Activated T-cell treated with anti-CD3 and anti-CD28 coated beads, Interleukin-2, amount 50 U/mL, for 1 hour (primary cell): ENCODE measurements around the gene CDH23.

Experiments used
- DNase-seq: peaks from one replicate; pipeline ENCODE4 v3.0.0-alpha.2; 2020

CDH23 gene

DNA sequence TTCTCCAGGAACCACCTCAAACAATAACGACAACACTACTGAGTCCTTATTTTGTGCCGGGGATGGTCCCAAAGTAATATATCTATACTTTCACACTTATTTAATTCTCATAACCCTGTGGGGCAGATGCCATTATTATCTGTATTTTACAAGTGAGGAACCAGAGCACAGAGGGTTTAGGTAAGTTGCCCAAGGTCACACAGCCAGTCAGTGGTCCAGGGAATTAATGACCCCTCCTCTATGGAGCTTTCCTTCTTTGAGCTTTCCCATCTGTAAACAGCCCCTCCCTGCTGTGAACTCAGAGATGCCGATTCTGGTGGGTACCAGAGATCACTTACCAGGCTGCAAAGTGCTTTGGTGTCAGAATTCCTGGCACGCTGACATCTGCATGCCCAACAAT lies 217.2 kb downstream of the CDH23 start:
- no peak for DNase-seq

DNA sequence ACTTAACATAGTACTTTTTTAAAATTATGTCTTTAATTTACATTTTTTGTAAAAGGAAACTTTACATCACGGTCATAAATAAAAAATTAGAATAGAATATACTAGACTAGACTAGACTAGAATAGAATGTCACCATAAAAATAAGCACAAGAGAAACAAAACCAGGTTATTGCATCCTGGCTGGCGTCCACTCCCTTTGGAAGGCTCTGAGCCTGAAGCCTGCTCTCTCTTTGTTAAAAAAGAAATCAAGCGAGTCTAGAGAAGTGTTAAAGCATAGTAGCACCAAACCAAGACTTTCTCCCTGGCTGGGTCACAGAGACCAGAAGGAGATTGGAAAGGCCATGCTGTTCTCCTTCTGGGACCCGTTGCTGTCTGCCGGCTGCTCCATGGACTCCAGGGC lies 218.2 kb downstream of the CDH23 start:
- no peak for DNase-seq

DNA sequence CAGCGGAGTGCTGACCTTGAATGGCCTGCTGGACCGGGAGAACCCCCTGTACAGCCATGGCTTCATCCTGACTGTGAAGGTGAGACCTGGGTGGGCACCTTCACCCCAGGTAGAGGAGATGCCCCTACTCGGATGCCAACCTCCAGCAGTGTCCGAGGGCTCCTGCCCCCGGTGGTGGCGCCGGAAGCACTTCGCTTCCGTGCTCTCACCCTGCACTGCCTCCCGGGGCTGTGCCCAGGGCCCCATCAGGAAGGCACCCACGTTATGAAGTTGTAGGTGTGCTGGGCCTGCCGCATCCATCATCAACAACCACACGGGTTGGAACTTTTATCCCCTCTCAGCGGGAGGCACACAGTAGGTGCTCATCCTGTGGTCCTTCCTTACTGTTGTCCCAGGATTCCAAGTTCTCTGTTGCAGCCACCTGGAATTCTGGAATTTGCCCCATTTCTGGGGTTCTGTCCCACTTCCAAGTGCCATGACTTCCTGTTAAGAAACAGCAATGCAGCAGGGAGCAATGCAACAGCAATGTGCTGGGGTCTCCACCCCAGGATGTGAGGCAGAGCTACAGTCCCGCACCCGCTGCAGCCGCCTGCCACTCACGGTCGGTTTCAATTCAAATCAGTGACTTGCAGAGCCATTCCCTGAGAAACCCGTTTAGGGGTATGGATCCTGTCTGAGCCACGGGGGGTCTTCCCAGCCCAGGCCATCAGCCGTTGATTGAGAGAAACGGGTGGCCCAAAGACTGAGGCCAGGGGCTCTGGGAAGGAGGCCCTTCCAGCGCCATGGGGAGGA lies 219.0 kb downstream of the CDH23 start:
- no peak for DNase-seq

DNA sequence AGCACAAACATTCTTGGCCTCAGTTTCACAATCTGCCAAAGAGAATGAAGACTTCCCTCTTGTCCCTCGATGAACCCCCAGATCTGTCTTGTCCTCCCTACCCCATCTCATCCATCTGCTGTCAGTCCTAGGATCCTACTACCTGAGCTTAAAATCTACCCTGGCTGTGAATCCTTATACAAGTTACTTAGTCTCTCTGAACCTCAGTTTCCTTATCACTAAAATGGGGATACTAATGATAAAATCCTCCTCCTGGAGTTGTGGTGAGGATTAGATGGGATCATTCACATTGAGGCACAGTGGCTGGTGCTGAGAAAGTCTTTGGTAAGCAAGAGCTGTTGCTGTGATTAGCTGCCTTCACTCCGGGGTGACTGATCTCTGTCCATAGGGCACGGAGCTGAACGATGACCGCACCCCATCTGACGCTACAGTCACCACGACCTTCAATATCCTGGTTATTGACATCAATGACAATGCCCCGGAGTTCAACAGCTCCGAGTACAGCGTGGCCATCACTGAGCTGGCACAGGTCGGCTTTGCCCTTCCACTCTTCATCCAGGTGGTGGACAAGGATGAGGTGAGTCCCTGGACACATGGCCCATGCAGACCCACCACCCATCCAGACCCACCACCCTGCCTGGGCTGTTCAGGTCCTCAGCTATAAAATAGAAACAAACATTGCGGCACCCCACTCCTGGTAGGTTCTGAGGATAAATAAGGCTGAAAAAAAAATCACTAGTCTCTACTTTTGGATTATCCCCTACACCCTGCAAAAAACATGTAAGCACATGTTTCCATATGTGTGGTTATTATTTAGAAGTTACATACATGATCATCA lies 220.3 kb downstream of the CDH23 start:
- DNase-seq, result no peak

DNA sequence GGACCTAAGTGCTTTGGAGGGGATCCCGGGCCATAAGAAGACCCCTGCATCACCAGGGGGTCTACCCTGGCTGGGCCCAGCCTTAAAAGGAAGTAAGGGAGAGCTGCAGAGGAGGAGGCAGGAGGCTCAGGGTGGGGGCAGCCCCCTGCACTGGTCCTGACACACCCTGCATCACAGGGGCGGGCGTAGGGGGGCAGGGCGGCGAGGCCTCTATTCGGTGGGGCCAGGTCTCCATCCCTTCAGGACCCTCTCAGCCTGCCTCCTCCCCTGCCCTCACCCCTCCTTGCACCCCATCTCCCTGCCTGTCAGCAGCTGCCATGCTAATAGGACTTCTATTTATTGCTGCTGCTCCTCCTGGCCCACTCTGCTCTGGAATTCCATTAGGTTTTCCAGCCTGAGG lies 221.5 kb downstream of the CDH23 start:
- no peak for DNase-seq

DNA sequence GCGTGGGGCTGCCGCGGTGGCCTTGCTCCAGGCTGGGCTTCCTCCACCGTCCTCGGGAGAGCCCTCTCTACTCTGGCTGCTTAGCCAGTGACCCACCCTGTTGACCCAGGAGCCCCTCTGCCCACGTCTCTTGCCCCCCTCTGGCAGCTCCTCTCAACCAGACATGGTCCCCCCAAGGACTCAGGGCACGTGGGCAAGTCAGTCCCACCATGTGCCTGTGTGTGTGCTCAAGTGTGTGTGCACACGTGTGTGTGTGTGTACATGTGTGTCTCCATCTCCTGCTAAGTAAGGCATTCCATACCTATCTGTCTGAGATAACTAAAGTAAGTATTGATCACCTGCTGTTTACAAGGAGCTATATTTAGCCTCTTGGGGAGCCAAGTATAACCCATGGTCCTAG lies 221.9 kb downstream of the CDH23 start:
- DNase-seq, result no peak

DNA sequence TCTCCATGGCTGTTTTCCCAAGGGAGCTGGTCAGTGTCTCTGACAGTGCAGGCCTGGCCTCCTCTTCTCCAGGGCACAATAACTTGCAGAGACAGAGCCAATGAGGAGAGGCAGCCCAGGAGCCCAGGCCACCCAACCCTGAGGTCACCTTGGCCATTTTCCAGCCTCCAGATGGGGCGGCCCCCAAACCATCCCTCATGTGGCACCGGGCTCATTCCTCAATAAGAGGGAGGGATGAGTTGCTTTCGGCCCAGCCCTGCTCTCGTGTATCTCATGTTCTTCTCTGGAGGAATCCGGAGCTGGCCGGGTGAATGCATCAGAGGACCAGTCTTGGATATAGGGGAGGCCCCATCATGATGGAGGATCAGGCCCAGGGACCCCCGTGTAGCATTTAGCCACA lies 223.9 kb downstream of the CDH23 start:
- no peak for DNase-seq

DNA sequence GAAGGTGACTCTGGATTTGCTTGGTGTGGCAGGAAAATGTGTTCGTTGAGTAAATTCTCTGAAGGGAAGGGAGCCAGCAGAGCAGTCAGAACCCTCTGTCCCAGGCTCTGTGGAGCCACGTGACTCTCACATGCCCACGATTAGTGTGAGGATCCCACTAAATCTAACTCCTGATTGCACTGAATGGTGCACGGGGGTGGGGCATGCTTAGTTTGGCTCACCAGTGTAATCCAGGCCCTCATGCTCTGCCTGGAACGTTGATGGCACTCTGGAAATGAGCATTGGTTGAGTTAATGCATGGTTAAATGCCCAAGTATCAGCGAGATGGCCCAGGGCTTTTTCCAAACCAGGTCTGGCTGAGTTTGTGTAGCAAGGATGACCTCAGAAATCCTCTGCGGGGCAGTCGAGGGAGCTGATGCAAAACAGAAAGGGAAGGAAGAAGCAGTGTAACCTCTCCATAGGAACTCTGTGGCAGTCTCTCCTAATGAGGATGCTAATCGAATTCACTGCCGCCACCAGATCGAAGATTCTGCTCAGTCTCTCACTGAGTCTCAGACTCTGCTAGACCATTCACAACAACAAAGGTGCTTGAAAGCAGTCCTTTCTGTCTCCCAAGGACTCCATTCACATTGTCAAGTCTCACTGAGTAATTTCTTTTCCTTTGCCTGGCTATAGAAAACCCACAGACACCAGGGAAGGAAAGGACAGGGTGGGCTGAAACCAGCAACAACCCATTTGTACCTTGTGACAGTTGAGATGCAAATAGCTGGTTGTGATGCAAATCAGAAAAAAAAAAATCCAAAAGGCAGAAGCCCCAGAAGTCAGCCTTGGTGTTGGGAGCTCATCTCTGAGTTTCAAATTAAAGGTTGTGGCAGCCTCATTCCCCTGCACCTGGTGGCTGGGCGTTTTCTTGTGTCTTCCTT lies 224.8 kb downstream of the CDH23 start:
- DNase-seq, result no peak

DNA sequence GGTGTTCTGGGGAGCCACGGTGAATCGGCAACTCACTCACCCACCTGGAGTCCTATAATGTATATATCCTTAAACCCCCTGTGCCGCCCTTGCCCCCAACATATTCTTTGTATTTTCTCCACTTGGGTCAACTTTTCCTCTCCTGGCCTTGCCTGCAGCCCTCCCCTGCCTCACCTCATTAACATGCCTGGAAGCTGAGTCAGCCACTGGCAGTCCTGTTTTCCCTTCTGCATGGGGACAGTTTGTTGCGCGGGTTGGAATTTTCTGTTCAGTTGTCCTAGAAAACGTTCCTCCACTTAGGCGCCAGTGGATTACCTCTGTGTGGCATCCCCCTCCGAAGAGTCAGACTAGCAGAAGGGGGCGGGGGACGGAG lies 225.4 kb downstream of the CDH23 start:
- no peak for DNase-seq

DNA sequence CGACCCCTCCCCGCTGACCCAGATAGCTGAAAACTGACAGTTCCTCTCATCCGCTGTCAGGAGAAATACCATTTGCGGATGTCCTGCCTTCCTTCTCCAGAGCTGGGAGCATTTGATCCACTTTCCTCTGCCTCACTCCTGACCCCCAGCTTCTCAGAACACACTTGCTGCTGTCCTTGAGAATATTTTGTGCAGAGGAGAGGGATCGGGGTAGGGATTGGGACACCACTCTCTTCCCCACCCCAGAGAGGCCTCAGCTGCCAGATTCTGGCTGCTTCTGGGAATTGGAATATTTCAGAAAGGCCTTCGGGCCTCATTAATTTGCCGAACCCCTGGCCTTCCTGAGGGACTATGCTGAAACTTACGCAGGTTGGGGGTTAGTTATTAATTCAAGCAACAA lies 225.9 kb downstream of the CDH23 start:
- no peak for DNase-seq

DNA sequence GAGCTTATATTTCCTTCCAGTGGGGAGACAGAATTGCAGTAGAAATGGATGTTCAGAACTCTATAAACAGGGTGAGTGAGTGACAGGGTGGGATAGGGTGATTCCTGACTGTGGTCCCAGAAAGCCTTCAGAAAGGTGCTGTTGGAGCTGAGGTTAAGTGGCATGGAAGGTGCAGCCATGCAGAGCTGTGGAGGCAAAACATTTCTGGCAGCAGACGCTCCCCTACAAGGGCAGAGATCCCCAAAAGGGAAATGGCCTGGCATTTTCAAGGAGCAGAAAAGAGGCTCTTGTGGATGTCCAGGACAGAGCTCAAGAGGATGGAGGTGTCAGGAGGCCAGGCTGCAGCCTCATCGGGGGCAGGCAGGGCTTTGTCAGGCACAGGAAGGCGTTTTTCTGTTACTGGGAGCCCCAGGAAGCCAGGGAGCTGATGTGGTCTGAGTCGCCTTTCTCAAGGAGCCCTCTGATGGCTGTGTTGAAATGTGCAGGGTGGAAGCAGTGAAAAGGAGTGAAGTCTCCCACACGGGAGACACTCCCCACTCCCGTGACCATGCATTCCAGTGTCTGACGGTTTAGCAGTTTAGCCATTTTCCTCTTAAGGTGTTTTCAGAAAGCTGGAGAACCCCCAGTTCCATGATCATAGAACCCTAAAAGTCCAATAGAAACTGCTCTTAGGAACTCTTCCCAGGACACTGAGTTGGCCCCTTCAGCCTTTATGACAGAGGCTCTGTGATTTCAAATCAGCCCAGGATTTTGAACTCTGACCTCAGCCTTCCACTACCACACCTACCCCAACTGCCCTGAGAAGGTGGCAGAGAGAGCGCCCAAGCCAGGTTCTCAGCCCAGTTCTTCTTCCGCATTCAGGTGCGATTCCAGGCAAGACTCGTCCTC lies 226.6 kb downstream of the CDH23 start:
- DNase-seq, result no peak

DNA sequence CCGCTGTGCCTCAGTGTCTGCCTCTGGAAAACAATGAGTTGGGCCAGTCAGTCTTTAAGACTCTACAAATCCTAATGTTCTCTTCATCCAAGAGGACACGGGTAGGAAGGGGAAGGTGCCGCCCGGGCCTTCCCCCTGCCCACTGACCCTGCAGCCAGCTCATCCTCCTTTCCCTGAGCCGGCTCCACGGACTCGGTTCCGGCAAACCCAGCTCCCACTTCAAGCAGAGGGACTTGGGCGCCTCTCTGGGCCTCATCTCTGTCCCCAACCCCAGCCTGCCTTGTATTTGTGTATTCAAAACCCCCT lies 227.2 kb downstream of the CDH23 start:
- DNase-seq, result no peak

DNA sequence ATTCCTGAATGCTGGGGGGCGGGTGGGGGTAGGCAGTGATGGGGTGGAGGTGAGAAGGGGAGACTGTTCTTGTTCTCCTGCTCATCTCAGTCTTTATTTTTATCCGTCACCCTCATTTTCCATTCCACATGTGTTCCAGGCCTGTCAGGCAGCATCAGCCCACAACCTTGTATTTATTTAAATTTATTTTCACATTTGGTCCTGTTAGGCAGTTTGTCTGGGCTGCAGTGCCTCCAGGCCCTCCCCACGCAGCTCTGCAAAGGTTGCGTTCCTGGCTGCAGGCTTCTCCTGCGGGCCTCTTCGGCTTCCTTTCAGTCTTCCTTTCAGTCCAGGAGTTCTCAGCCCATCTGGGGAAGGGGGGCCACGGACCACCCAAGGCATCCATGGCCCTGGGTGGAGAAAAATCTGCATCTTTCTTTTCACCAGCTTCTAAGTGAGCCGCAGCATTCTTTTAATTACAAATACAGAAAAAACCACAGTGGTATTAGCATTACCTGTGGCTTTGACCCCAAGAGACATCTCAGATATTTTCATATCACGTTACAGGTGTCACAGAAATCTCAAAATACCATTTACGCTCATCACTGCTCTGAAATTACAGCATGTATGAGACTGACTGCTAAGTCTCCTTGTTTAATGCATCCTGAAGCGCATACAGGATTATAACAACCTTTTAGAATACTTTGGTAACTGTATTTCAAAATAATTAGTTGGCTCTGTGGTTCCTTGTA lies 228.9 kb downstream of the CDH23 start:
- no peak for DNase-seq

DNA sequence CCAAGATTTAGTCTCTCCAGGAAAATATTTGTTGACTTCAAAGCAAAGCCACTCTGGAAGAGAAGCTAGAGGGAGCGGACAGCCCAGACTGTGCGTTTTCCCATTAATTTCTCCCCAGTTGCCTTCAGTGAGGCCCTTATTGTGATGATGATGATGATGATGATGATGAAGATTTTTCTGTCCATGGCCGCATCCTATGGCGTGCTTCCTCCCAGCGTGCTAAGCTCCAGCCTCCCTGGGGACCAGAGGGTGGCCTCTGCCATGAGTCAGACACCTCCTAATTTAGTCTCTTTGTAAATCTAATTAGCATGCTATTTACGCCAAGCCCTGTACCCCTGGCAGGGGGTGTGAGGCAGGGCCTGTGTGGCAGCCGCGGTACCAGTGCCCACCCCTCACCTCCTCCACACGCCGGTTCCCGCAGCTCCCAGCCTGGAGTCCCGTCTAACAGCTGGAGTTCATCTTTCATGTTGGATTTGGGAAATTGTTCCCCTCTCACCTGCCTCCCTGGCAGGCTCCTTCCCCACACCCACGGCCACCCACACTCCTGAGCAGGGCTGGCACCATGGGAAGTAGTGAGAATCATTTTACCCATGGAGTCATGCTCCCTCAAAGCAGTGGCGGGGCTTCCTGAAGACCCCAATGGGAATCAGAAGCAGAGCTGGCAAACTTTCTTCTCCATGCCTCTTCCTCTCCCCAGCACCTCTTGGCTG lies 230.7 kb downstream of the CDH23 start:
- no peak for DNase-seq

DNA sequence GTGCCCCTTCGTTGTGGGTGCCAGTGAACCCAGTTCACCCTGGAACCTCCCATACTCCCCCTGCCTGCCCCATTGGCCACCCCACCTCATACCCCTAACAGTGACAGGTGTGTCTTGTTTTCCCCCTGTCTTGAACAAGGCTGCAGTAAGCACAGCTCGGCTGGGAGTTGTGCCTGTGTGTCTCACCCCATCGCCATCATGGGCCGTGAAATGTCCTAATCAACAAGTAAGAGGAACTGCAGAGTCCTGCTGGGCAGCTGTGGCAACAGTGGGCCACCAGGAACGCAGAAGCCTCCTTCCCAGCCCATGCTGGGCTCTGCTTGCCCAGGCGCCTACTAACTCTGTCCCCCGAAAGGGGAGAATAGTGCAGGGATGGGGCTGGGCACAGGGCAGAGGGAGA lies 231.2 kb downstream of the CDH23 start:
- no peak for DNase-seq

DNA sequence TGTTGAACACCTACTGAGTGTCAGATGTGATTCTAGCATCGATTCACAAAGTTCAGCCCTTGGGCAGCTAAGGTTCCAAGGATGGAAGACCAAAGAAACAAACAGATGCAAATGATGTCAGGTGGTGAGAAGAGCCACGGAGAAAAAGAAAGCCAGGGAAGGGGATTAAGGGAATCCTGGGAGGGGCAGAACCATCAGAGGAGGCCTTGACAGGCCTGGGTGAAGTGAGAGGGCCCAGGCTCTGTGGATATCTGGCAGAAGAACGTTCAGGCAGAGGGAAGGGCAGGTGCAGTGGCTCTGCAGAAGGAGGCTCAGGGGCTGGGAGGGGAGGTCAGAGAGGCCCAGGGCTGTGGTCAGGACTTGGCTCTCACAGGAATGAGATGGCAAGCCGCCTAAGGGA lies 232.4 kb downstream of the CDH23 start:
- no peak for DNase-seq

DNA sequence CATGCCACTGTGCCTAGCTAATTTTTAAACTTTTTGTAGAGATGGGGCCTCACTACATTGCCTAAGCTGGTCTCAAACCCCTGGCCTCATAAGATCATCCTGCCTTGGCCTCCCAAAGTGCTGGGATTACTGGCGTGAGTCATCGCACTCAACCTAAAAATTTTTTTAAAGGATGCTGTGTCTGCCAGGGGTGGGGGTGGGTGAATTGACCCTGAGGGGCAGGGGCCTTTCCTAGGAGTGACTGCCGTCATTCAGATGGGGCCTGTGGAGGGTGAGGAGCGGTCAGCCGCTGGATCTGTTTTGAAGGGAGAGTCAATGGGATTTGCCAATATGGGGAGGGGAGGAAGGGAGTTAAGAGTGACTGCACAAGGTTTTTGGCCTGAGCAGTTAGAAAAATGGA lies 233.4 kb downstream of the CDH23 start:
- no peak for DNase-seq

DNA sequence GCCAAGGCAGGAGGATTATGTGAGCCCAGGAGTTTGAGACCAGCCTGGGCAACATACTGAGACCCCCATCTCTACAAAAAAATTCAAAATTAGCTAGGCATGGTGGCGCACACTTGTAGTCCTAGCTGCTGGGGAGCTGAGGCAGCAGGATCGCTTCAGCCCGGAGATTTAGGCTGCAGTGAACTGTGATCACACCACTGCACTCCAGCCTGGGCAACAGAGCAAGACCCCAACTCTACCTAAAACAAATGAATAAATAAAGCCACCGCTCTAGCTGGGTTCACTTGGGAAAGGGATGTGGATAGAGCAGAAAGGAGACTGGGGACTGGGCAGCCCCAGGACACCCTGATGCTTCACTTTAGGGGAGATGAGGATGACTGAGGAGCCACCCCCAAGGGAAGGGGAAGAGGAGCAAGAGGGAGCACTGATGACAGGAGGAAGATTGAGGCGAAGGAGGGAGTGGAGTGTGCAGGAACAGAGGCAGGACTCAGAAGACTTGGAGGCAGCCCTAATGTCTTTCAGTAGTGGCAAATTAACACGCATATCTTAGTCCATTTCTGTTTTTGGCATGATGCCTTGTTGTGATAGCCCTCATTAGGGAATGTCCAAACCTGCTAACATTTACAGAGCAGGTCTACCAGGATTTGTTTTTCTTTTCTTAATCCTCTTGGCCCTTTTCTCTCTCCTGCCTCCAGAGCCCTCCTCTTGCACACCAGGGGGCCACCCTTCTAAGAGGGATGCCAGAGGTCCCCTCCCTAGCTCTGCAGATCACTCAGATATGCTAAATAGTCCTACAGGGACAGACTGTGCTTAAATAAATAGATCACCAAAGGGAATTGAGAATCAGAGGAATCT lies 234.5 kb downstream of the CDH23 start:
- DNase-seq, result no peak

DNA sequence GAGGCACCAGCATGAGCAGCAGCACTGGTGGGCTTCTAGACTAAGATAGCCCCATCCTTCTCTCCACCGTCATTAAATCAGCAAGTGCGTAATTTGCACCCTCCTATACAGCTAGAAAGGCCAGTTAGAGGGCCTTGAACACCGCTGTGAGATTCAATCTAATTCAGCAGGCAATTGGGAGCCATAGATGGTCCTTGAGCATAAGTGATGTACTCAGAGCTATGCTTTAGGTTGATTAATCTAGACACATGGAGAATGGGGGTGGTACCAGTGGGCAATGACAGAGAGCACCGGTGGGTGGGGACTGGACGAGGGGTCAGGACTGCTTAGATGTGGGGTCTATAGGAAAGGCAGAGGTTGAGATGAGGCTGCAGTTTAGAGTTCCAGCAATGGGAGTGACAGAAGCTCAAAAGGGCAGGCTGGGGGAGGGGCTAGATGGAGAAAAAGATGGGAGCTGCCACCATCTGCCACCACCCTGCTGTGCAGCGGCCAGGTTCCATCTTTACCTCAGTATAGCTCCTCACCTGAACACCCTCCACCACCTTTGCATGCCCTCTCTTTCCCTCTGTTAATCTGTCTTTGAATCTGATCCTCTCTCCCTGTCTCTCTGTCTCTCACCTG lies 235.6 kb downstream of the CDH23 start:
- no peak for DNase-seq
